Upper lobe of left lung (tissue), 4 donors: ENCODE results near the gene TCP11L2.

Experiments used
- POLR2A ChIP-seq, 4 donors: fragments of 450-650 bp; IDR thresholded peaks; one replicate each; pipeline ENCODE4 v1.5.1; 2016 to 2017; ENCODE audit warnings: antibody characterized with exemption in 4 of 4, mild to moderate bottlenecking in 2 of 4
- TF ChIP-seq, protein P1 (sequence below), 6 experiments: fragments of 450-650 bp in 4 of 6; fragments of 200-600 bp in 2 of 6; sonication (generic) in 2 of 6; IDR thresholded peaks; one replicate each; pipeline ENCODE4 v1.5.1; 2016 to 2019; ENCODE audit warnings: antibody characterized with exemption in 6 of 6

DNA sequence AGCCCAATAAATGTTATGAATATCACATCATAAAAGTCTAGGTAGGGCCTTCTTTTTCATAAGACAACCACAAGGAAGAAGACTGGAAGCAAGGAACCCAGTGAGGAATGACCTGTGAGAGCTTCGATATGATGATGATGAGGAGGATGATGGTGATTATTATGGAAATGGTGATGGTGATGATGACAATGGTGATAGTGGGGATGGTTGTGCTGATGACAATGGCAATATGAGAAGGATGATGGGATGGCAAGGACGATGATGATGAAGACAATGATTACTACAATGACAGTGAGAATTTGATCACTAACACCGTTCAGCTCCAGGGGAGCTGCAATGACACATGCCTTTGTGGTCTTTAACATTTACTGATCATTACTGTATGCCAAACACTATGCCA is 47.0 kb upstream of the TCP11L2 start:
- TF ChIP-seq, protein P1, sequence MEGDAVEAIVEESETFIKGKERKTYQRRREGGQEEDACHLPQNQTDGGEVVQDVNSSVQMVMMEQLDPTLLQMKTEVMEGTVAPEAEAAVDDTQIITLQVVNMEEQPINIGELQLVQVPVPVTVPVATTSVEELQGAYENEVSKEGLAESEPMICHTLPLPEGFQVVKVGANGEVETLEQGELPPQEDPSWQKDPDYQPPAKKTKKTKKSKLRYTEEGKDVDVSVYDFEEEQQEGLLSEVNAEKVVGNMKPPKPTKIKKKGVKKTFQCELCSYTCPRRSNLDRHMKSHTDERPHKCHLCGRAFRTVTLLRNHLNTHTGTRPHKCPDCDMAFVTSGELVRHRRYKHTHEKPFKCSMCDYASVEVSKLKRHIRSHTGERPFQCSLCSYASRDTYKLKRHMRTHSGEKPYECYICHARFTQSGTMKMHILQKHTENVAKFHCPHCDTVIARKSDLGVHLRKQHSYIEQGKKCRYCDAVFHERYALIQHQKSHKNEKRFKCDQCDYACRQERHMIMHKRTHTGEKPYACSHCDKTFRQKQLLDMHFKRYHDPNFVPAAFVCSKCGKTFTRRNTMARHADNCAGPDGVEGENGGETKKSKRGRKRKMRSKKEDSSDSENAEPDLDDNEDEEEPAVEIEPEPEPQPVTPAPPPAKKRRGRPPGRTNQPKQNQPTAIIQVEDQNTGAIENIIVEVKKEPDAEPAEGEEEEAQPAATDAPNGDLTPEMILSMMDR (IDR thresholded peaks at IDR 0.05) = no peak
- no peak for TF ChIP-seq POLR2A (IDR thresholded peaks at IDR 0.05)
